Measurements from ENCODE around the gene TAC4.

The TAC4 gene

DNA sequence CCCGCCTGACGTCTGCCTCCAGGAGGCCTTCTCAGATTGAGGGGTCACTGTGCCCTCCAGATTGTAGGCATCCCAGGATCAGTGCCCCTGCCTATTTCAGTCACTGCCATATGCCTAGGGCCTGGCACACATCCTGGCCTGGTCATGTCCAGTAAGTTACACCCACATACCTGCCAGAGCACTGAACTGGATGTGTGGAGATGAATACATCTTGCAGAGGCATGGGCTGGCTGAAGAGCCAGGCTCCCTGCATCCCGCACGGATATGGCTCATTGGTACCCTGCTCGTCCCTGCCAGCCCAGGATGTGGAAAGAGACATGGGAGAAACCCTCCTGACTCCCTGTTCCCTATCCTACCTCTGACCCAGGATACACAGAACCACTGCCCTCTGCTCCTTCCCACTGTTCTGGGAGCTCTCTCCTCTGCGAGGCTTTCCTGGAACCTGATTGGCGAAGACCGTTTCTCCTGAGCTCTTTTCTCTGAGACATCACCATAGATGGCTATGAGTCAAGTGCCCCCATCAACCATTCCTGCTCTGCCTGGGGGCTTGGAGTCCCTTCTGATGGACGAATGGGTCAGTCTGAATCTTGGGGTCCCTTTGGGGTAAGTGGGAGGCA lies 40.0 kb upstream of the TAC4 start:
- no peak overlapping the region for H3K4me3 ChIP-seq (ENCODE audit: low read depth in 1 of 2, low read length in 2 of 2)
- no peaks in the 10 kb centered on the region for H3K4me1 ChIP-seq (ENCODE audit: control insufficient read depth in 1 of 2, insufficient read depth in 2 of 2, low read length in 2 of 2)
- no peak overlapping the region for H3K27ac ChIP-seq (ENCODE audit: low read depth, low read length)
- no peak overlapping the region for H3K9ac ChIP-seq (ENCODE audit: low read depth in 1 of 2, low read length in 2 of 2)
- H3K9me3 ChIP-seq (ENCODE audit: control insufficient read depth in 1 of 2, low read length in 2 of 2): no peaks in the 10 kb centered on the region
- H3K27me3 ChIP-seq (ENCODE audit: control insufficient read depth in 1 of 2, insufficient read depth in 2 of 2, low read length in 2 of 2): peaks cover 30 to 42% of the 10 kb centered on the region in 2 donors
- no peaks in the 10 kb centered on the region for H3K36me3 ChIP-seq (ENCODE audit: control insufficient read depth in 1 of 2, insufficient read depth in 2 of 2, low read length in 2 of 2)

DNA sequence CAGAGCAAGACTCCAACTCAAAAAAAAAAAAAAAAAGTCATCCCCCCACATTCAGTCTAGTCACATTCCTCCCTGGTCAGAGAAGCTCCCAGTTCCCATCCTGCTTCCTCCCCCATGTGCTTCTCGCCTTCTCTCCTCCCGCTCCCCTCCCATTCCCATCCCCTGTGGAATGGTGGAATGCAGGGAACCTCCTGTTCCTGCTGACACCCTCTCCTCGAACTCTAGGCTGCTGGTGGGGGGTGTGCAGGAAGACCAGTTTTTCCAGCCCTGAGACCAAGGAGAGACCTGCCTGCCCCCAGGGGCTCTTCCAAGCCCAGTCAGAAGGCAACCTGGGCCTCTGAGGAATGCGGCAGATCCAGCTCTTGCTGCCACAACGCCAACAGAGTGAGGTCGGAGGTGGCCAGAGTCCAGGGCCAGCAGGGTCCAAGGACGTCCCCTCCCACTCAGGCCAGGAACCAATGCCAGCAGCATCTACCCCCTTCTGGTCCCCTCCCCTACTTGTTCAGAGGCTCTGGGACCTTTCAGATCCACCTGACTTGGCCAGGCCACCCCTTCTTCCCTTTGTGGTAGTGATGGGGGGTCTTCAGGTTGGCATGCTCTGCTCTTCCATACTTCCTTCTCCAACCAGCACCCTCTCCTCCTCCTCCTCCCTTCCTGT lies 39.3 kb upstream of the TAC4 start:
- no peaks in the 10 kb centered on the region for H3K4me1 ChIP-seq (ENCODE audit: control insufficient read depth in 1 of 2, insufficient read depth in 2 of 2, low read length in 2 of 2)
- H3K9me3 ChIP-seq (ENCODE audit: control insufficient read depth in 1 of 2, low read length in 2 of 2): no peaks in the 10 kb centered on the region
- H3K27me3 ChIP-seq (ENCODE audit: control insufficient read depth in 1 of 2, insufficient read depth in 2 of 2, low read length in 2 of 2): peaks cover 35 to 43% of the 10 kb centered on the region in 2 donors
- no peak overlapping the region for H3K27ac ChIP-seq (ENCODE audit: low read depth, low read length)
- no peak overlapping the region for H3K9ac ChIP-seq (ENCODE audit: low read depth in 1 of 2, low read length in 2 of 2)
- no peak overlapping the region for H3K4me3 ChIP-seq (ENCODE audit: low read depth in 1 of 2, low read length in 2 of 2)
- no peaks in the 10 kb centered on the region for H3K36me3 ChIP-seq (ENCODE audit: control insufficient read depth in 1 of 2, insufficient read depth in 2 of 2, low read length in 2 of 2)

DNA sequence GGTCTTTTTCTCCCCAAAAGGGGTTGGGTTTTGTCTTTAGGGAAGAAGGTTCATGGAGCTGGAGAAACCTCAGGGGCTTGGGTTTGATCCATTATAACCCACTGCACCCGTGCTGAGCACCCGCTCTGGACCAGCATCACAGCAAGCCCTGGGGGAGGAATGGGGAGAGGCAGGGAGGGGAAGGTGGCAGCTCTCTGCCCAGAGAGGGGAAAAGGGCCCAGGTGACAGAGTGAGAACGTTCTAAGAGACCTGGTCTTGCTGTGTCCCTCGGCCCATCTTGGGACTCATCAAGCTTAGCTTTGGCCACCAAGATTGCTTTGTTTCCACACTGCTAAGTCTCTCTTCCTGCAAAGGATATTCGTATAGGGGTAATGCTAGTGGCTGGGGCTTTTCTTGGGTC lies 38.2 kb upstream of the TAC4 start:
- Histone ChIP-seq H3K27ac (ENCODE audit: low read depth, low read length) (no peak overlapping the region), H3K36me3 (ENCODE audit: control insufficient read depth in 1 of 2, insufficient read depth in 2 of 2, low read length in 2 of 2) (no peaks in the 10 kb centered on the region), H3K9me3 (ENCODE audit: control insufficient read depth in 1 of 2, low read length in 2 of 2) (no peaks in the 10 kb centered on the region), H3K27me3 (ENCODE audit: control insufficient read depth in 1 of 2, insufficient read depth in 2 of 2, low read length in 2 of 2) (peaks cover 33 to 44% of the 10 kb centered on the region in 2 donors), H3K4me3 (ENCODE audit: low read depth in 1 of 2, low read length in 2 of 2) (no peak overlapping the region), H3K4me1 (ENCODE audit: control insufficient read depth in 1 of 2, insufficient read depth in 2 of 2, low read length in 2 of 2) (no peaks in the 10 kb centered on the region), H3K9ac (ENCODE audit: low read depth in 1 of 2, low read length in 2 of 2) (no peak overlapping the region)

DNA sequence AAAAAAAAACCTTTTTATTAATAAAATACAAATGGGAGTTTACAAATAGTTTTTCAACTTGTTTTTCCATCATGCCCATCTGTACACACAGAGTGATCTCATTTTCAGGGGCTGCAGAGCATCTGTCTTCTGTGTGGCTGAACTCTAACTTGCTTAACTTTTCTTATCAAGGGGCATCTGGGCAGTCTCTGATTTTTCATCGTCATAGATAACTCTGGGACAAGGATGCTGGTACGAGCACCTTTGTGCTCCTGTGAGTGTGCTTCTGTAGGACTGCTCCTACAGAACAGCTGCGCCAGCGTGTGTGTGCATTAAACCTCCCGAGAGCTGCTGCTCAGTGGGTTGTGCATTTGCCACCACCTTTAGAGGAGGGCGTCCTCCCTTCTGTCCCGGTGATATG lies 34.6 kb upstream of the TAC4 start:
- H3K9me3 ChIP-seq (ENCODE audit: control insufficient read depth in 1 of 2, low read length in 2 of 2): no peaks in the 10 kb centered on the region
- H3K9ac ChIP-seq (ENCODE audit: low read depth in 1 of 2, low read length in 2 of 2): no peak overlapping the region
- no peak overlapping the region for H3K4me3 ChIP-seq (ENCODE audit: low read depth in 1 of 2, low read length in 2 of 2)
- H3K27me3 ChIP-seq (ENCODE audit: control insufficient read depth in 1 of 2, insufficient read depth in 2 of 2, low read length in 2 of 2): peaks cover 27 to 37% of the 10 kb centered on the region in 2 donors
- H3K27ac ChIP-seq (ENCODE audit: low read depth, low read length): no peak overlapping the region
- no peaks in the 10 kb centered on the region for H3K36me3 ChIP-seq (ENCODE audit: control insufficient read depth in 1 of 2, insufficient read depth in 2 of 2, low read length in 2 of 2)
- peaks cover 0 to 6% of the 10 kb centered on the region in 2 donors for H3K4me1 ChIP-seq (ENCODE audit: control insufficient read depth in 1 of 2, insufficient read depth in 2 of 2, low read length in 2 of 2)

DNA sequence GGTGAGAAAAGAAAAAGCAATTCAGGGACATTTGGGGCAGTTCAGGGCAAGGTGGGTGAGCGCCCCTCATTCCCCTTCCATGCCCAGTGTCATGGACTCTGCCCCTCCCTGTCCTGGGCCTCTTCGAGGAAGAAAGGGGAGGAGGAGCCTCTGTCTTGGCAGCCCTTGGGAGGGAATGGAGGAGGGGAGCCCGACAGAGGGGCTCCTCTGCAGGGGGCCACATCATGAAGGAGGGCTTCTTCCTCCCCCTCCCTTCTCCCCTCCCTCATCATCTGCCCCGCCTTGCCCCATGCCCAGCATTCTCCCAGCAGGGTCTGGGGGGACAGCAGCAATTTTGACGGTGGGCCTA lies 33.2 kb upstream of the TAC4 start:
- Histone ChIP-seq H3K27me3 (ENCODE audit: control insufficient read depth in 1 of 2, insufficient read depth in 2 of 2, low read length in 2 of 2) (peaks cover 27 to 39% of the 10 kb centered on the region in 2 donors), H3K4me3 (ENCODE audit: low read depth in 1 of 2, low read length in 2 of 2) (no peak overlapping the region), H3K9me3 (ENCODE audit: control insufficient read depth in 1 of 2, low read length in 2 of 2) (no peaks in the 10 kb centered on the region), H3K9ac (ENCODE audit: low read depth in 1 of 2, low read length in 2 of 2) (no peak overlapping the region), H3K27ac (ENCODE audit: low read depth, low read length) (no peak overlapping the region), H3K4me1 (ENCODE audit: control insufficient read depth in 1 of 2, insufficient read depth in 2 of 2, low read length in 2 of 2) (peaks cover 0 to 6% of the 10 kb centered on the region in 2 donors), H3K36me3 (ENCODE audit: control insufficient read depth in 1 of 2, insufficient read depth in 2 of 2, low read length in 2 of 2) (no peaks in the 10 kb centered on the region)

DNA sequence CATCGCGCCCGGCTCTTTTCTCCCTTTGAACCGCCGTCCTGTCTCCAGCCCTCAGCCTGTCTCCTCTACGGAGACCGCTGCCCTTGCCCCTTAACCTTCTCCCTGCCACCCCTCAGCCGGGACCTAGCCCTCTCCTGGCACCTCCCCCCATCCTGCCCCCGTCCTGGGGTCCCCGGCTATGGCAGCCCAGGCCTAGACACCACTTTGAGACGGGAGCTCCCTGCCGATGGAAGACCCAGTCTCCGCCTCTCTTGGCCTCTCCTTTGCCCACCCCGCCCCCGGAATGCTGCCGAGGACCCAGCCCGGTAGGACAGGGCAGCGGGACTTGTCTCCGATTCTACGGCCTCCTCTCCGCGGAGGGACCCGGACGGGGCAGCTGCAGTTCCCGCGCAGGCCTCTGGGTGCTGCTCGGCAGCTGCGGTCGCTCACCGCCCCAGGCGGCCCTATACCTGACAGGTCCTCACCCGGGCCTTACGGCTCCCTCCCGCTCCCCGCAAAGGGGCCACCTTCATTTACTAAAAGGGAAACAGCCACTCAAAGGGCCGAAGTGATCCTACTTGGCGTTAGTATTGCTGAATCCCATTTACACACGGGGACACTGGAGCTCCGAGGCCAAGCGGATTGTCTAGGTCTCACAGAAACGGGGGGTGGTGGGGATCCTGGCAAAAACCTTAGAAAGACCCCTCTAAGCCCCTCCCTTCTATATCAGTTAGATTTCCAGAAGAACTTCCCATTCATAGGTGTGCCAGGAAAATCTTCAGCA lies 32.6 kb upstream of the TAC4 start:
- Histone ChIP-seq H3K36me3 (ENCODE audit: control insufficient read depth in 1 of 2, insufficient read depth in 2 of 2, low read length in 2 of 2) (no peaks in the 10 kb centered on the region), H3K4me3 (ENCODE audit: low read depth in 1 of 2, low read length in 2 of 2) (no peak overlapping the region), H3K9ac (ENCODE audit: low read depth in 1 of 2, low read length in 2 of 2) (no peak overlapping the region), H3K9me3 (ENCODE audit: control insufficient read depth in 1 of 2, low read length in 2 of 2) (no peaks in the 10 kb centered on the region), H3K4me1 (ENCODE audit: control insufficient read depth in 1 of 2, insufficient read depth in 2 of 2, low read length in 2 of 2) (peaks cover 0 to 6% of the 10 kb centered on the region in 2 donors), H3K27ac (ENCODE audit: low read depth, low read length) (no peak overlapping the region), H3K27me3 (ENCODE audit: control insufficient read depth in 1 of 2, insufficient read depth in 2 of 2, low read length in 2 of 2) (peaks cover 27 to 41% of the 10 kb centered on the region in 2 donors)

DNA sequence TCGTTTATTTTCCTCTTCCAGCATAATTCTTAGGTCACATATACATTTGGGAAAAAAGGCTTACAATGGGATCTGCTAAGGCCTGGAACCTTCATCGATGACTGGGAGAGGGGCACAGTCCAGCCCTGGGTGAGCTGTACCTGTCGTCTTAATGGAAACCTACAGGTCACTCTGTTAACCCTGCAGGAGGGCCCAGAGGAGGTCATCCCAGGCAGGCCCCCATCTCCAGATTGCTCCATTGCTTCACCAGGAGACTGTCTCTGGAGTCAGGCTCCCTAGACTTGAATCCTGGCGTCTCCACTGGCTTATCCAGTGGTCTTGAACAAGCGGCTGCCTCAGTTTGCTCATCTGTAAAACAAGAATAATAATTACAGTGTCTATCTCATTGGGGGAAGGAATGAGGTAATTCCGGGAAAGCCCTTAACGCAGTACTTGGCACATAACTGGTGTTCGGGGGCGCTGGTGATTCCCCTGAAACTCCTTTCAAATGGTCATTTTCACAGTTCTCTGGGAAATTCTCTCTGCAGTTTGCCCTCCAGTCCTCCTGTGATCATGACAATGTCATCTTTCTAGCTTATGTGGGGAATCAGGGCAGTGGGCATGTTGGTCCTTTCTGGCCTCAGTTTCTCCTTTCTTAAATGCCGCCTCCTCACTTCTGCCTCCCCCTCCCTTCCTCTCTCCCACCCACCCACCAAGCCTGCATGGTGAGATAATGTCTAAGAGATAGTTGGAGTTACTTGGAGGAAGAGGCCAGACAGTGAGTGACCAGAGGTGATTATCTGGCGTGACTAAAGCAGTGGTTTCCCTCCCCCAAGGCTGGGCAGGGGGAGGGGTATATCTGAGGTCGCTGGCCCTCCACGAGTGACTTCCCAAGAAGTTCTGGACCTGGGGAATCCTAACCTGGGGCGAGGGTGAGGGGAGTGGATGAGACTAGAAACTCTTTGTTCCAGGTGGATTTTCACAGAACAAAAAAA lies 31.3 kb upstream of the TAC4 start:
- H3K4me3 ChIP-seq (ENCODE audit: low read depth in 1 of 2, low read length in 2 of 2): no peak overlapping the region
- no peak overlapping the region for H3K27ac ChIP-seq (ENCODE audit: low read depth, low read length)
- H3K9me3 ChIP-seq (ENCODE audit: control insufficient read depth in 1 of 2, low read length in 2 of 2): no peaks in the 10 kb centered on the region
- H3K36me3 ChIP-seq (ENCODE audit: control insufficient read depth in 1 of 2, insufficient read depth in 2 of 2, low read length in 2 of 2): no peaks in the 10 kb centered on the region
- H3K4me1 ChIP-seq (ENCODE audit: control insufficient read depth in 1 of 2, insufficient read depth in 2 of 2, low read length in 2 of 2): peaks cover 0 to 6% of the 10 kb centered on the region in 2 donors
- H3K27me3 ChIP-seq (ENCODE audit: control insufficient read depth in 1 of 2, insufficient read depth in 2 of 2, low read length in 2 of 2): peaks cover 24 to 42% of the 10 kb centered on the region in 2 donors
- H3K9ac ChIP-seq (ENCODE audit: low read depth in 1 of 2, low read length in 2 of 2): no peak overlapping the region

DNA sequence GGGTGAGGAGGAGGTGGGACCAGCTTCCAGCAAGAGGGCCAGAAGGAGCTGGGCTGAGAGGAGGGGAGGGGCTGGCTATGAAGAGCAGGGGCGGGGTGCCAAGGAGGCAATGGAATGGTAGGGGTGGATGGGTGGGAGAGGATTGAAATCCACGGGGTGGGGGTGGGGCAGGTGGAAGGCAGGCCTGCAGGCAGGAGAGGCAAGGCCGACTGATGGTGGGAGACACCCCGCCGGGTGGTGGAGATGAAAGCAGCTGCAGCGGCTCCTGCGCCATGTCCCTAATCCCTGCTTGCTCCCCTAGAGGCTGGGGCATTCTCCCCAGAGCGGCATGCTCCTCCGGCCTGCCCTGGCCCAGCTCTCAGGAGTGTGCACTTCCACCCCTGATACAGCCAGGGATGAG lies 27.8 kb upstream of the TAC4 start:
- Histone ChIP-seq H3K27me3 (ENCODE audit: control insufficient read depth in 1 of 2, insufficient read depth in 2 of 2, low read length in 2 of 2) (peaks cover 4 to 16% of the 10 kb centered on the region in 2 donors), H3K9ac (ENCODE audit: low read depth in 1 of 2, low read length in 2 of 2) (no peak overlapping the region), H3K27ac (ENCODE audit: low read depth, low read length) (no peak overlapping the region), H3K9me3 (ENCODE audit: control insufficient read depth in 1 of 2, low read length in 2 of 2) (no peaks in the 10 kb centered on the region), H3K4me1 (ENCODE audit: control insufficient read depth in 1 of 2, insufficient read depth in 2 of 2, low read length in 2 of 2) (peaks cover 0 to 4% of the 10 kb centered on the region in 2 donors), H3K36me3 (ENCODE audit: control insufficient read depth in 1 of 2, insufficient read depth in 2 of 2, low read length in 2 of 2) (no peaks in the 10 kb centered on the region), H3K4me3 (ENCODE audit: low read depth in 1 of 2, low read length in 2 of 2) (no peak overlapping the region)

DNA sequence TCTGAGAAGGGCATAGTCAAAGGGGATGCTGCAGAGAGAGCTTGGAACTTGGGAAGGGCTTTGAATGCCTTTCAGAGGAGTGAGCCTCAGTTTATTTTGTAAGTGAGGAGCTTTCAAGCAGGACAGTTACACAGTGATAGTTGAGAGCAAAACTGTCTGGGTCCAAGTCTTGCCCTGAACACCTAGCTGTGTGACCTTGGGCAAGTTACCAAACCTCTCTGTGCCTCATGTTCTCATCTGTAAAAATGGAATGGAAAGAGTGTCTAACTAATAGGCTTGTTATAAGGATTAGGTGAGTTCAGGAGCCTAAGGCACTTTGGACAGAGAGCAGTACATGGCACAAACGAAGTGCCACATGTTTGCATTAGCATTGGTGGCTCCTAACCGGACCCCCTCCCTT lies 27.0 kb upstream of the TAC4 start:
- Histone ChIP-seq H3K36me3 (ENCODE audit: control insufficient read depth in 1 of 2, insufficient read depth in 2 of 2, low read length in 2 of 2) (no peaks in the 10 kb centered on the region), H3K4me3 (ENCODE audit: low read depth in 1 of 2, low read length in 2 of 2) (no peak overlapping the region), H3K9ac (ENCODE audit: low read depth in 1 of 2, low read length in 2 of 2) (no peak overlapping the region), H3K27ac (ENCODE audit: low read depth, low read length) (no peak overlapping the region), H3K9me3 (ENCODE audit: control insufficient read depth in 1 of 2, low read length in 2 of 2) (no peaks in the 10 kb centered on the region), H3K4me1 (ENCODE audit: control insufficient read depth in 1 of 2, insufficient read depth in 2 of 2, low read length in 2 of 2) (no peaks in the 10 kb centered on the region), H3K27me3 (ENCODE audit: control insufficient read depth in 1 of 2, insufficient read depth in 2 of 2, low read length in 2 of 2) (peaks cover 4 to 13% of the 10 kb centered on the region in 2 donors)
